Fibroblast of gingiva (primary cell): Measurements from ENCODE around the gene RAP1GAP.
A peak's percentile ranks its signal among the peaks of the same experiment; 100 is the strongest.
"Not testable (repeated sequence)": the region's sequence is repeated elsewhere in the genome, so short reads cannot be mapped to it uniquely, and the experiment has no call there.

ENCODE experiments used
- DNase-seq: peaks from one replicate; pipeline ENCODE4 v3.0.0-alpha.2; 2011; ENCODE audit warnings: low read depth

The RAP1GAP gene

GRCh38 chr1:21677168-21677567 lies 8.0 kb upstream of the RAP1GAP start:
- DNase-seq: no peak

GRCh38 chr1:21674957-21675356 lies 5.8 kb upstream of the RAP1GAP start:
- DNase-seq: peak; percentile 57

- DNase-seq: not testable (repeated sequence)
Measured at GRCh38 chr1:21673853-21674252, 4.7 kb upstream of the RAP1GAP start.

GRCh38 chr1:21673277-21673780 lies 4.2 kb upstream of the RAP1GAP start:
- DNase-seq: peak; percentile 90

GRCh38 chr1:21672478-21673276 lies 3.5 kb upstream of the RAP1GAP start:
- no peak for DNase-seq

GRCh38 chr1:21671915-21672314 lies 2.8 kb upstream of the RAP1GAP start:
- DNase-seq: no peak

- no peak for DNase-seq
Measured at GRCh38 chr1:21670956-21671902, 2.1 kb upstream of the RAP1GAP start.

GRCh38 chr1:21670059-21670881 lies 1.1 kb upstream of the RAP1GAP start:
- no peak for DNase-seq

- DNase-seq: no peak
Measured at GRCh38 chr1:21668951-21669257, 253 bp downstream of the RAP1GAP start.

- no peak for DNase-seq
Measured at GRCh38 chr1:21668232-21668950, 766 bp downstream of the RAP1GAP start.

- DNase-seq: no peak
Measured at GRCh38 chr1:21667348-21668231, 1.6 kb downstream of the RAP1GAP start.

GRCh38 chr1:21666576-21667320 lies 2.4 kb downstream of the RAP1GAP start:
- DNase-seq: no peak

- no peak for DNase-seq
Measured at GRCh38 chr1:21665711-21666575, 3.2 kb downstream of the RAP1GAP start.

GRCh38 chr1:21664806-21665588 lies 4.2 kb downstream of the RAP1GAP start:
- no peak for DNase-seq

- no peak for DNase-seq
Measured at GRCh38 chr1:21663951-21664805, 5.0 kb downstream of the RAP1GAP start.

- no peak for DNase-seq
Measured at GRCh38 chr1:21663248-21663950, 5.8 kb downstream of the RAP1GAP start.
